MM.1S (cell line): ENCODE measurements around the gene LARGE2.

Experiments
- DNase-seq: peaks from one replicate; pipeline ENCODE4 v3.0.0-alpha.2; 2015
- H2AFZ ChIP-seq: fragments of 300-600 bp; sonication (generic); 2 replicates; pipeline ENCODE4 v1.6.0; 2016; ENCODE audit warnings: antibody characterized with exemption, low read length
- H3F3A ChIP-seq: fragments of 300-600 bp; sonication (generic); 2 replicates; pipeline ENCODE4 v1.6.1; 2016; ENCODE audit warnings: mild to moderate bottlenecking, antibody characterized with exemption, low read length, moderate library complexity, mixed read lengths; ENCODE audit not compliant: insufficient read depth
- H3K27ac ChIP-seq: fragments of 300-600 bp; sonication (generic); 2 replicates; pipeline ENCODE4 v1.5.1; 2016; ENCODE audit warnings: mild to moderate bottlenecking, low read length
- H3K27me3 ChIP-seq: fragments of 300-600 bp; sonication (generic); replicated peaks from 2 replicates; pipeline ENCODE4 v1.6.0; 2016; ENCODE audit warnings: low read length; ENCODE audit not compliant: insufficient read depth
- H3K36me3 ChIP-seq: fragments of 300-600 bp; sonication (generic); replicated peaks from 2 replicates; pipeline ENCODE4 v1.6.1; 2016; ENCODE audit warnings: mild to moderate bottlenecking, low read length, mixed read lengths; ENCODE audit not compliant: insufficient read depth
- H3K4me1 ChIP-seq: fragments of 300-600 bp; sonication (generic); 2 replicates; pipeline ENCODE4 v1.6.1; 2016; ENCODE audit warnings: low read length, mixed read lengths
- H3K4me2 ChIP-seq: fragments of 300-600 bp; sonication (generic); 2 replicates; pipeline ENCODE4 v1.6.0; 2016; ENCODE audit warnings: low read depth, low read length
- H3K4me3 ChIP-seq: fragments of 300-600 bp; sonication (generic); 2 replicates; pipeline ENCODE4 v1.5.1; 2016; ENCODE audit warnings: low read length, mixed read lengths
- H3K79me2 ChIP-seq: fragments of 300-600 bp; sonication (generic); 2 replicates; pipeline ENCODE4 v1.6.1; 2016; ENCODE audit warnings: mixed run types, low read length, mixed read lengths
- H3K9ac ChIP-seq: fragments of 300-600 bp; sonication (generic); 2 replicates; pipeline ENCODE4 v1.6.1; 2016; ENCODE audit warnings: low read length, mixed read lengths
- H3K9me2 ChIP-seq: fragments of 300-600 bp; sonication (generic); replicated peaks from 2 replicates; pipeline ENCODE4 v1.6.1; 2016; ENCODE audit warnings: mild to moderate bottlenecking, low read length, mixed read lengths; ENCODE audit not compliant: insufficient read depth
- H3K9me3 ChIP-seq: fragments of 300-600 bp; sonication (generic); replicated peaks from 2 replicates; pipeline ENCODE4 v1.6.1; 2016; ENCODE audit warnings: mild to moderate bottlenecking, low read length, mixed read lengths; ENCODE audit not compliant: insufficient read depth
- H4K20me1 ChIP-seq: fragments of 300-600 bp; sonication (generic); 2 replicates; pipeline ENCODE4 v1.6.1; 2016; ENCODE audit warnings: mild to moderate bottlenecking, low read length, moderate library complexity, mixed read lengths; ENCODE audit not compliant: insufficient read depth
- CTCF ChIP-seq: fragments of 300-600 bp; sonication (generic); IDR thresholded peaks from 2 replicates; pipeline ENCODE4 v1.5.1; 2016; ENCODE audit warnings: antibody characterized with exemption, low read length, mixed read lengths
- EZH2 ChIP-seq: fragments of 300-600 bp; sonication (generic); optimal IDR thresholded peaks from 2 replicates; pipeline ENCODE3; 2017; ENCODE audit warnings: low read depth, mild to moderate bottlenecking, antibody characterized with exemption, low read length, mixed read lengths
- EZH2phosphoT487 ChIP-seq: fragments of 300-600 bp; sonication (generic); IDR thresholded peaks from 2 replicates; pipeline ENCODE4 v1.6.1; 2018; ENCODE audit warnings: antibody characterized with exemption, low read length

LARGE2 gene

GRCh38 chr11:45920531-45921477 is 1.7 kb upstream of the LARGE2 start:
- peaks cover 18% of the 10 kb centered on the region for H3F3A ChIP-seq
- no peaks in the 10 kb centered on the region for H4K20me1 ChIP-seq
- TF ChIP-seq EZH2phosphoT487 (no peak), EZH2 (no peak), CTCF (no peak)
- H3K9me3 ChIP-seq = no peaks in the 10 kb centered on the region
- no peak overlapping the region for H3K27ac ChIP-seq
- no peaks in the 10 kb centered on the region for H3K36me3 ChIP-seq
- H3K4me3 ChIP-seq = no peak overlapping the region
- H3K4me2 ChIP-seq = no peak overlapping the region
- no peaks in the 10 kb centered on the region for H3K9me2 ChIP-seq
- H3K9ac ChIP-seq = no peak overlapping the region
- H3K4me1 ChIP-seq = peaks cover 14% of the 10 kb centered on the region
- H3K27me3 ChIP-seq = peaks cover 13% of the 10 kb centered on the region; the same call in 1 of the 2 replicates
- H3K79me2 ChIP-seq = peaks cover 19% of the 10 kb centered on the region
- DNase-seq = no peak
- H2AFZ ChIP-seq = no peak overlapping the region

DNA sequence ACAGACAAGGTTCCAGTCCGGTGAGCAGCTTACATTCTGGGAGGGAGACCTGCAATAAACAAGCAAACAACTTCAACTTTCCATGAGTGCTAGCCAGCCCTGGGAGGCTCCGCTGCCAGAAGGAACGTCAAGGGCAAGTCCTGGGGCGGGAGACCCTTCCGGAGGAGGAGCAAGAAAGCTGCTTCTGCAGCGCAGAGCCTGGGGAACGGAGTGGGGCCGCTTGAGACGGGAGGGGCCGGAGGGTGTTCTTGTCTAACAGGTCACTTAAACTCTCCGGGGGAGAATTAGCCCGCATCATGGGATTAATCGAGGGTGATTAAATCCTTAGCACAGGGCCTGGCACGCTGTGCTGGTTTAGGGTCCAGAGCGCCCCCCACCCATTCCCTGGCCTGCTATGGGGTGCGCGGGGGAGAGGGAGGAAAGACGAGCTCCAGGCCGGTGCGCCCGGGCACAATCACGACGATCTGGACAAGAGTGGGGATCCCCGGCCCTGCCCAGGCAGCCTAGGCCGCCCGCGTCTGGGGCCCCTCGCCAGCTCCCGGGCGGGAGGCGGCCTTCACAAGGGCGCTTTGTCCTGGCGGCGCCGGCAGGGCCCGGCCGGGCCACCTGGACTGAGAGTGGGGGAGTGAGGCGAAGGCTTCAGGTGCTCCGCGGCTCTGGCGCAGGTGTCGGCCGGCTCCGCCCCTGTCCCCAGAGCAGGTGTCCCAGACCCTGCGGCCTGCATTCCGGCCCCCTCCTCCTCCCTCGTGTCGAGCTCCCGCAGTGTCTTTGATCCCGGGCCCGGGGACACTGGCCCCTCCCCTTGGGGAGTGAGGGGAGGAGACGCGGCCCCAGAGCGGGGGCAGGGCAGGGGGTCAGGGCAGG is 663 bp upstream of the LARGE2 start:
- Histone ChIP-seq H3K4me2 (peak overlapping the region; percentile 56; the same call in 1 of the 2 replicates), H3K27me3 (peaks cover 13% of the 10 kb centered on the region; the same call in 1 of the 2 replicates), H3K9ac (peak overlapping the region; percentile 29; the same call in 1 of the 2 replicates), H3K79me2 (peaks cover 9% of the 10 kb centered on the region), H3K36me3 (no peaks in the 10 kb centered on the region), H3K27ac (peak overlapping the region; percentile 20; the same call in 1 of the 2 replicates), H4K20me1 (no peaks in the 10 kb centered on the region), H3K9me3 (no peaks in the 10 kb centered on the region), H3K4me3 (peak overlapping the region; percentile 49), H3K9me2 (no peaks in the 10 kb centered on the region), H3K4me1 (peaks cover 13% of the 10 kb centered on the region), H3F3A (peaks cover 18% of the 10 kb centered on the region), H2AFZ (0 out of 2 replicates have a peak overlapping the region, but pooled peaks have one; percentile 21)
- TF ChIP-seq CTCF (no peak), EZH2phosphoT487 (no peak), EZH2 (no peak)
- DNase-seq = peak; percentile 75

- Histone ChIP-seq H3K79me2 (no peaks in the 10 kb centered on the region), H3K4me2 (no peak overlapping the region), H3K4me1 (peaks cover 8% of the 10 kb centered on the region)
These were observed 1.8 kb downstream of the LARGE2 start for GRCh38 chr11:45924036-45924915.

More at GRCh38 chr11:45924036-45924915, 1.8 kb downstream of the LARGE2 start:
- Histone ChIP-seq H2AFZ (no peak overlapping the region), H4K20me1 (no peaks in the 10 kb centered on the region), H3F3A (0 out of 2 replicates have a peak, but pooled peaks cover under 1% of the 10 kb centered on the region), H3K27ac (no peak overlapping the region), H3K36me3 (no peaks in the 10 kb centered on the region), H3K27me3 (peaks cover 13% of the 10 kb centered on the region; the same call in 1 of the 2 replicates), H3K9ac (no peak overlapping the region), H3K4me3 (no peak overlapping the region), H3K9me3 (no peaks in the 10 kb centered on the region), H3K9me2 (no peaks in the 10 kb centered on the region)
- no peak for DNase-seq
- no peak for TF ChIP-seq EZH2phosphoT487
- TF ChIP-seq EZH2 = no peak
- no peak for TF ChIP-seq CTCF
